CD4-positive, alpha-beta T cell treated with Interleukin-15 for 4 hours (primary cell): ENCODE results near the gene DISP1.

Experiments
- DNase-seq: peaks from one replicate; pipeline ENCODE4 v3.0.0-alpha.2; 2020; ENCODE audit warnings: low spot score

DISP1 gene, protein sequence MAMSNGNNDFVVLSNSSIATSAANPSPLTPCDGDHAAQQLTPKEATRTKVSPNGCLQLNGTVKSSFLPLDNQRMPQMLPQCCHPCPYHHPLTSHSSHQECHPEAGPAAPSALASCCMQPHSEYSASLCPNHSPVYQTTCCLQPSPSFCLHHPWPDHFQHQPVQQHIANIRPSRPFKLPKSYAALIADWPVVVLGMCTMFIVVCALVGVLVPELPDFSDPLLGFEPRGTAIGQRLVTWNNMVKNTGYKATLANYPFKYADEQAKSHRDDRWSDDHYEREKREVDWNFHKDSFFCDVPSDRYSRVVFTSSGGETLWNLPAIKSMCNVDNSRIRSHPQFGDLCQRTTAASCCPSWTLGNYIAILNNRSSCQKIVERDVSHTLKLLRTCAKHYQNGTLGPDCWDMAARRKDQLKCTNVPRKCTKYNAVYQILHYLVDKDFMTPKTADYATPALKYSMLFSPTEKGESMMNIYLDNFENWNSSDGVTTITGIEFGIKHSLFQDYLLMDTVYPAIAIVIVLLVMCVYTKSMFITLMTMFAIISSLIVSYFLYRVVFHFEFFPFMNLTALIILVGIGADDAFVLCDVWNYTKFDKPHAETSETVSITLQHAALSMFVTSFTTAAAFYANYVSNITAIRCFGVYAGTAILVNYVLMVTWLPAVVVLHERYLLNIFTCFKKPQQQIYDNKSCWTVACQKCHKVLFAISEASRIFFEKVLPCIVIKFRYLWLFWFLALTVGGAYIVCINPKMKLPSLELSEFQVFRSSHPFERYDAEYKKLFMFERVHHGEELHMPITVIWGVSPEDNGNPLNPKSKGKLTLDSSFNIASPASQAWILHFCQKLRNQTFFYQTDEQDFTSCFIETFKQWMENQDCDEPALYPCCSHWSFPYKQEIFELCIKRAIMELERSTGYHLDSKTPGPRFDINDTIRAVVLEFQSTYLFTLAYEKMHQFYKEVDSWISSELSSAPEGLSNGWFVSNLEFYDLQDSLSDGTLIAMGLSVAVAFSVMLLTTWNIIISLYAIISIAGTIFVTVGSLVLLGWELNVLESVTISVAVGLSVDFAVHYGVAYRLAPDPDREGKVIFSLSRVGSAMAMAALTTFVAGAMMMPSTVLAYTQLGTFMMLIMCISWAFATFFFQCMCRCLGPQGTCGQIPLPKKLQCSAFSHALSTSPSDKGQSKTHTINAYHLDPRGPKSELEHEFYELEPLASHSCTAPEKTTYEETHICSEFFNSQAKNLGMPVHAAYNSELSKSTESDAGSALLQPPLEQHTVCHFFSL (N-terminal part only)

DNA sequence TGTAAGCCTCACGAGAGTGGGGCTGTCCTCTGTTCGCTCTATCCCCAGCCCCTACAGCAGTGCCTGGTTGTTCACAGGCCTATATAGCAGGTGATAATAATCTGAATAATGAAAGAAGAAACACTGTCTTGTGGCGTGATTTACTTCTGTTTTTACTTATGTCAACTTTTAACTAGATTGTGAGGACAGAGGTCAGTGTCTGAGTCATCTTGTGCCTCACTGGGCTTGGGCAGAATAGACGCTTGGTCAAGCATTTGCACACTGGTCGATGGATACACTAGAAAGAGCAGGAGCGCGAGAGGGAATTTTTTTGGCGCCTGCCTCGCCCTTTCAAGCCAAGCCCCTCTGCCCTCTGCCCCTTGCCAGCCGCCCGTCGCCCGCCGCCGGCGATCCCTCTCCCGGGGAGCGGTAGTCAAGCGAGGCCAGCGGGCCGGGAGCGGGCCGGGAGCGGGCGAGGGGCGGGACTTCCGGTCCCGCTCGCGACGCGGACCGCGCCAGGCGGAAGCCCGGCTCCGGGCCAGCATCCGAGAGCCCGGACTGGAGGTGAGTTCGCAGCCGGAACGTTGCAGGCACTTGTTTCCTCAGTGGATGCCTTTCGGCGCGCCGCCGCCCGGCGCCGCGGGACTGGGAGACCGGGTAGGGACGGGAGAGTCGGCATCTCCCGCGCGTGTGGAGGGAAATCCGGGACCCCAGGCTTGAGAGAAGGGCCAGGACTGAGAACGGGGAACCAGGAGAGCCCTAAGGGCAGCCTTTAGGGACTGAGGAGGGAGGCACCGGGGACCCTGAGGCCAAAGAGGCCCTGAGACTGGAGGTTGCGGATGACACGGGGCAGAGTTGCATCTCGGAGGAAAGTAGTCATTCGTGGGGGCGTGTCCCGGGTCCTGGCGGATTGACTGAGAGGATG lies at the start of gene DISP1:
DISP1 (plus strand) TSS at position 504 of the 904 bp plus-strand sequence. CDS start 127,785 bp downstream, outside the sequence.
- peak; percentile 69 for DNase-seq

DNA sequence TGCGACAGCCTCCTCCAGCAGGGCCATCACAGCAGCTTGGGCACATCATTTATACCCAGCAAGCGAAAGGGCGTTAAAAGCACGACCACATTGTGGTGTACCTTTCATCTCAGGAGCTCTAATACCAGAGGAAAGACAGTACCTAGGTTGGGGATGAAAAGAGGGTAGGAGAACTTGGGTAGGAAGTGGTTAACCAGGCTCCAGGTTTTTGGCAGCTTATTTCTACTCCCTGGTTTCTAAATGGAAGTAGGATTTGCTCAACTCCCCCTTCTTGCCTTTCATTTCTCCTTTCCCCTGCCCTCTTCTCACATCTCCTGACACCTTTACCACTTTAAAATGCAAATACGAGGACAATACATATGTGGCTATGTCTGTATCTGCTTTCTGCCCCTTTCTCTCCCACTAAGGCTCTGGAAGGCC lies 47.7 kb upstream of the DISP1 start:
- no peak for DNase-seq

DNA sequence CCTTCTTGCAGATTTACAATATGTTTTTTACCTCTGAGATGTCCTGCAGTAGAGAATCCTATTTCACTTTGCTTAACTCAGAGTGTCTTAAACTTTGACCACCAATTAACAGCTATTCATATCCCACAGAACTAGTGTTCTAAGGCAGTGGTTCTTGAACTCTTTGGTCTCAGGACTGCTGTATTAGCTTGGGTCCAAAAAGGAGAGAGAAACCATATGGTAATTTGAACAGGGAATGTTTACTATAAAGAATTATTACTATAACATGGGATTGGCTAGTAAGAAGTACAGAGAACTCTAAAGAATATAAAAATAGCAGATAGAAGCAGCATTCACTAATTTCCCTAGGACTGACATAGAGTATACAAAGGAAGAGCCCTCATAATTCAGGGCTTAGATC lies 46.2 kb upstream of the DISP1 start:
- no peak for DNase-seq

DNA sequence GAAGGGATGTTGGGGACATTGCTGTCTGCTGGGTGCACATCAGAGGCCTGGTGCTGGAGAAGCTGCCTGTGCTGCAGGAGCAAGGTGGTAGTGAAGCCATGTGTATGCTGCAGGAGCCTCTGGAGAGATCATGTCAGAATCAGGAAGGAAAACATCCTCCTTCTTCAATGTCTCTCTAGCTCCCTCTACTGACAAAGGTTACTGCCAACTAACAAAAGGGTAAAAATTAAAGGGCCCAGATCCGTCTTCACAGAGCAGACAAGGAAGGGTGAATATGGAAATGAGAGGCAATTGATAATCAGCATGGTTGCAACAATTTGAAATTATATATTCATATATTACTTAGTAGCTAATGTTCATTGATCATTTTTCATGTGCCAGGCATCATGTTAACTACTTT lies 45.7 kb upstream of the DISP1 start:
- no peak for DNase-seq

DNA sequence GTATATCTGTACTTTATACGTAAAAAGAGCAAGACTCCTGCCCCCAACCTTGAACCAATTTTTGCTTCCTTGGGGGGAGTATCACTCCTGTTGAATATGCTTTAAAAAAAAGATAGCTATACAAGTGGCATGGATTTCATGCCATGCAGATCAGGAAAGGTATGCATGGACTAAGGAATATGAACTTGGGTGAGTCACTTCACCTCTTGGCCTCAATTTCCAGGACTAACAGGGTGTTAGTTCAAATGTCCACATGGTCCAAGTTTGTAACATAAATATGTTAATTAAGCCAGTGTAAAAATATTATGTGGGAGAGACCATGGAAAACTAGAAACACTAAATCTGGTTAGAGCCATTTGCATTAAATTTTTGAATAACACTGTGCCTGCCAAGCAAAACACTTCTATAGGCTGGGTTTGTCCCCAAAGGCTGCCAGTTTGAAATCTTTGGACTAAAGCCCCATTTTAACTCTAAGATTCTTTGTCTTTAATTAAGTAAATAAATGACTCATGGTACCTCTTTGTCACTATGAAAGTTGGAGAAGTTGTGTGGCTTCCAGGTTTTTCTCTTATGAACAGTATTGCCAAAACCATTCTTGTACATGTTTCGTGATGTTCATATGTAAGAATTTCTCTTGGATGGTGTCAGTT lies 44.7 kb upstream of the DISP1 start:
- DNase-seq = no peak

DNA sequence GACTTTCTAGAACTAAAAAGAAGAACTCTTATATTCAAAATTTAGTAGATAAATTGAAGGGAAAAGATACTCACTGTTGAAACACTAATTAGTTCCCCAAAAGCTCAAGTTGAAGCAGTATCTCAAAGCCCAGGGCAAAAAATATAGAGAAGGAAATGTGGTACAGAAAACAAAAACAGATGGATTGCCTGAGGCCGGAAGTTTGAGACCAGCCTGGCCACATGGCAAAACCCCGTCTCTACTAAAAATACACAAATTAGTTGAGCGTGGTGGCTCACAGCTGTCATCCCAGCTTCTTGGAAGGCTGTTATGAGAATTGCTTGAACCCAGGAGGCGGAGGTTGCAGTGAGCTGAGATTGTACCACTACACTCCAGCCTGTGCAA lies 41.9 kb upstream of the DISP1 start:
- DNase-seq = peak; percentile 4

DNA sequence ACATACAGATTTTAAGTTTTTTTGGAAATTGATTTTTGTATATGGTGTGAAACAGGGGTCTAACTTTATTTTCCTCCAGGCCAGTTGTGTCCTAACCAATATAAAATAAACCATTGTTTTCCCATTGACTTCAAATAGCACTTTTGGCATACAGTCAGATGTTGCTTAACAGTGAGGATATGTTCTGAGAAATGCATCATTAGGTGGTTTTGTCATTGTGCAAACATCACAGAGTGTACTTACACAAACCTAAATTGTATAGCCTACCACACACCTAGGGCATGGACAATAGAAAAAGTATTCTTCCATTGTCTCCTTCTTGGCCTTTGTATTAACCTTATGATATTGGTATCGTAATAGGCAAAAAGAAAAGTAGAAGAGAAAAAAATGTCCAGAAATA lies 37.4 kb upstream of the DISP1 start:
- DNase-seq = no peak

DNA sequence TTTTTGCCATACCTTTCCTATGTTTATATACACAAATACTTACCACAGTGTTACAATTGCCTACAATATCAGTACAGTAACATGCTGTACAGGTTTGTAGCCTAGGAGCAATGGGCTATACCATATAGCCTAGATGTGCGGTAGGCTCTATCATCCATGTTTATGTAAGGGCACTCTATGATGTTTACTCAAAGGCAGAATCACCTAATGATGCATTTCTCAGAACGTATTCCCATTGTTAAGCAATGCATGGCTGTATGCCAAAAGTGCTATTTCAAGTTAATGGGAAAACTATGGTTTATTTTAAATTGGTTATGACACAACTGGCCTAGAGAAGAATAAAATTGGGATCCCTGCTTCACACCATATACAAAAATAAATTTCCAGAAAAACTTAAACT lies 36.9 kb upstream of the DISP1 start:
- DNase-seq = no peak

DNA sequence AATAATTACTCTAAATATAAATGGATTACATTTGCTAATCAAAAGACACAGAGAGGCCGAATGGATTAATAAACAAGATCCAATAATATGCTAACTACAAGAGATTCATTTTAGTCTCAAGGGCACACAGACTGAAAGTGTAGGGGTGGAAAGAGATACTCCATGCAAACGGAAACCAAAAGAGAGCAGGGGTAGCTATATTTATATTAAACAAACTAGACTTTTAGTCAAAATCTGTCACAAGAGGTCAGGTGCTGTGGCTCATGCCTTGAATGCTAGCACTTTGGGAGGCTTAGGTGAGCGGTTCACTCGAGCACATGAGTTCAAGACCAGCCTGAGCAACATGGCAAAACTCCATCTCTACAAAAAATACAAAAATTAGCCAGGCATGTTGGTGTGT lies 33.6 kb upstream of the DISP1 start:
- DNase-seq = no peak

DNA sequence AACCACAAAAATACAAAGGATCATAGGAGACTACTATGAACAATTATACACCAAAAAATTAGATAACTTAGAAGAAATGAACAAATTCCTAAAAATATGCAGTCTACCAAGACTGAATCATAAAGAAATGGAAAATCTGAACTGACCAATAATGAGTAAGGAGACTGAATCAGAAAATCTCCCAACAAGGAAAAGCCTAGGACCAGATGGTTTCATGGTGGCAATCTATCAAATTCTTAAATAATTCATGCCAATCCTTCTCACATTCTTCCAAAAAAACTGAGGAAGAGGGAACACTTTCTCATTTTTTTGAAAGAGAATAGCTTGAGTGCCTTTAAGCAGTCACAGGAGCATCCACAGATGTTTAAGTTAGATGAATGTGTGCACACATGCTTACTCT lies 31.8 kb upstream of the DISP1 start:
- DNase-seq = no peak

DNA sequence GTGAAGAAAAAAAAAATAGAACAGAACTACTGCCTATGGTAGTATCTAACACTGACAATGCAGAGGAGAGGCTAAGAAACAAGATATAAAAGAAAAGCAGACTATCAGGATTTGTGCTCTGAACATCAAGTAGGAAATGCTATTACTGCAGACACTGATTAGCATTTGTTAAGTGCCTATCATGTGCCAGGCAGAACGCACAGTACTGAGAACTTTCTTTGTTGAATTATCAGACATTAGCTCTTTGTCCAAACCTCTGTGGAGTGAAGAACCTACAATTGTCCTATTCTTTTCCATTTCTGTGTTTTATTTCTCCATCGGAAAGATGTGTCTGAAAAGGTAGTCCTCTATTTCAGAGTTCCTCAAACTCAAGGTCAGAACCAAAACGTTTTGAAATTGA lies 30.5 kb upstream of the DISP1 start:
- DNase-seq = no peak

DNA sequence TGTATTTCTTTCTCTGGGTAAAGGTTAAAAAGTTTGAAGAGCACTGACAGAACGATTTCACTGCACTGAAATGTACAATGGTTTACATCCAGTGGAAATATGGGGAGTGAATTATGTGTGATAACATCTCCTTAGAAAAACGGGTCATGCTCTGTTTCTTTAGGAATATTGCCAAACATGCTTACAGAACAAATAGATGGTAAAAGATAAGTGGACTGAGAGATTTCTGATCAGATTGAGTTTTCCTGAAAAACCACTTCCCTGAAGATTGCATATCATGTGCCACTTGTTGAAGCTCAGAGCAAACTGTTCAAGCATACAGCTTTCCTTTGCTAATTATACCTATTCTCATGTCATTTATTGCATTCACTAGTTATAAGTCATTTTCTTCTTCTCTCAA lies 29.9 kb upstream of the DISP1 start:
- DNase-seq = no peak

DNA sequence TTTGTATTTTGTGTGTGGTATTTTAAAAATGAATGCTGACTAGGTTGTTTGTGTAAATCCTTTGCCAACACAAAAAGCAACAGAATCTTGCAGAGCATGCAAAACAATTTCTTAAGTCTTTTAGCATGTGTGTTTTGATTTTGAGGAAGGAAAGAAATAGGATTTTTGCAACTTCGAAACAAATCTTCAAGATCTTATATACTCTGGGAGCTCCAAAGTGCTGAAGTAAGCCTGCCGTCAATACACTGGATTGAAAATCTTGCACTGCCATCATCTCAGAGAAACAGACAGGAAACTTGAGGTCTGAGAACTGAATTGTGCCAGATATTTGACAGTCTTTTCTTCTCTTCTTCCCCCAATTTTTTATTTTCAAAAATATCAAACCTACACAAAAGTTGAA lies 29.3 kb upstream of the DISP1 start:
- DNase-seq = no peak

DNA sequence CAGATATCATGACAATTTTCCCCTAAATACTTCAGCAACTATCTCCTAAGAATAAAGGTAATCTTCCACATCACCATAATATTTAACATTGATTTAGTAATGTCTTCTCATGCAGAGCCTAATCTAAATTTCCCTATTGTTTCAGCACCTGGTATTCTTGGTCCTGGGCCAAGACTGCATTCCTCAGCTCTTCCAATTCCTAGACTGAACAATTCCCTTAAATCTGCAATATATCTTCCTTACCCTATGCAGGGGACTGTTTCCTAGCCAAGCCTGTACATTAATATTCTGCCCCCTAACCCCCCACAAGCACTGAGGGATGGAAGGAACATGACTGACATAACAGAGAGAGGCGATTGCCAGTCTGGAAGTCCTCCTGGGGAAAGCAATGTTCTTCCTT lies 28.7 kb upstream of the DISP1 start:
- no peak for DNase-seq

DNA sequence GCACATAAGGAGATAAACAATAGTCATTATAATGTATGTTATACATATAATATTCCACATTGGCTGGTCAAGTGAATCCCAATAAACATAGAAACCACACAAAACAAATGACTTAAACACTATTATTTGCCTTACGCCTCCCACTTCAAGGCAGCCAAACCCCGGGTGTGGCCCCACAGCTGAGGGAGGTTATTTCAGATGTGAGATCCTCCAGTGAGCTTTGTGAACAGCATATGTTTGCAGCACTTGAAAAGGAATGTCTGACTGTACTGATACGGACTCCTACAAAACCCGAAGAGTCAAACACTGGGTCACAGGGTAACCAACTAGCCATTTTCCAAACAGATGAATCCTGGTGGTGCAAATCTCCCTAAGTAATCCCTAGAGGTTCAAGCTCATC lies 27.1 kb upstream of the DISP1 start:
- no peak for DNase-seq

DNA sequence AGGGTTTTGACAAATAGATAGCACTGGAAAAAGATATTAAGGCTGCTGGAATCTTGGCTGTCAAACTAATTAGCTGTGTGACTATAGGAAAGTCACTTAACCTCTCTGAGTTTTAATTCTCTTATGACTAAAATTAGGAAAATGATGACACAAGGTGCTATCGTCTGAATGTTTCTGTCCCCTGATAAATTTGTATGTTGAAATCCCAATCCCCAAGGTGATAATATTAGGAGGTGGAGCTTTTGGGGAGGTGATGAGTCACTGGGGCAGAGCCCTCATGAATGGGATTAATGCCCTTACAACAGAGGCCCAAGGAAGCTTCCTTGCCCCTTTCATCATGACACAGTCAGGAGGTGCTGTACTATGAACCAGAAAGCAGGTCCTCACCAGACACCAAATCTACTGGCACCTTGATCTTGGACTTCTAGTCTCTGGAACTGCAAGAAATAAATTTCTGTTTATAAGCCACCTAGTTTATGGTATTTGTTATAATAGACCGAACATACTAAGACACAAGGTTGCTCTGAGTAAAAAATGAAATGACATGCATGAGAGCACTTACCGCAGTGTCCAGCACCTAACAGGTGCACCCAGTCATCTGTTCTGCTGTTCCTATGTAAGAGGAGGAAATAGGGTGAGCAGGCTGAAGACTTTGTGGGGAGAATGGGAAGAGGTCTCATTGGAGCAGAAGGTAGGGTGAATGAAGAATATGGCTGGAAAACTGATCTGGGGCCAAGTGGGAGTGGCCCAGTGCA lies 26.3 kb upstream of the DISP1 start:
- no peak for DNase-seq

DNA sequence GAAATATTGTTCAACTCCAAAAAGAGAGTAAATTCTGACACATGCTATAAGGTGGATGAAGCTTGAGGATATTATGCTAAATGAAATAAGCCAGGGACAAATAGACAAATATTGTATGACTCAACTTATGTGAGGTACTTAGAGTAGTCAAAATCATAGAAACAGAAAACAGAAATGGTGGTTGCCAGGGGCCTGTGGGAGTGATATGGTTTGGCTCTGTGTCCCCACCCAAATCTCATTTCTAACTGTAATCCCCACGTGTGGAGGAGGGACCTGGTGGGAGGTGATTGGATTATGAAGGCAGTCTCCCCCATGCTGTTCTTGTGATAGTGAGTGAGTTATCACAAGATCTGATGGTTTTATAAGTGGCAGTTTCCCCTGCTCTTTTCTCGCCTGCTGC lies 24.7 kb upstream of the DISP1 start:
- DNase-seq = no peak

DNA sequence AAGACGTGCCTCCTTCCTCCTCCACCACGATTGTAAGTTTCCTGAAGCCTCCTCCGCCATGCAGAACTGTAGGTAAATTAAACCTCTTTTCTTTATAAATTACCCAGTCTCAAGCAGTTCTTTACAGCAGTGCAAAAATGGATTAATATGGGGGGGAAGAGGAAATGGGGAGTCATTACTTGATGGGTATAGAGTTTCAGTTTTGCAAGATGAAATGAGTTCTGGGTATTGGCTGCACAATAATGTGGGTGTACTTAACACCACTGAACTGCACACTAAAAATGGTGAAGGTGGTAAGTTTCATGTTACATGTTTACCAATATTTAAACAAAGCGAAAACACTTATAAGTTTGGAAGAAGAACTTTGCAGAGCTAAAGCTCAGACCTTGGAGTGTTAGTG lies 24.3 kb upstream of the DISP1 start:
- no peak for DNase-seq

DNA sequence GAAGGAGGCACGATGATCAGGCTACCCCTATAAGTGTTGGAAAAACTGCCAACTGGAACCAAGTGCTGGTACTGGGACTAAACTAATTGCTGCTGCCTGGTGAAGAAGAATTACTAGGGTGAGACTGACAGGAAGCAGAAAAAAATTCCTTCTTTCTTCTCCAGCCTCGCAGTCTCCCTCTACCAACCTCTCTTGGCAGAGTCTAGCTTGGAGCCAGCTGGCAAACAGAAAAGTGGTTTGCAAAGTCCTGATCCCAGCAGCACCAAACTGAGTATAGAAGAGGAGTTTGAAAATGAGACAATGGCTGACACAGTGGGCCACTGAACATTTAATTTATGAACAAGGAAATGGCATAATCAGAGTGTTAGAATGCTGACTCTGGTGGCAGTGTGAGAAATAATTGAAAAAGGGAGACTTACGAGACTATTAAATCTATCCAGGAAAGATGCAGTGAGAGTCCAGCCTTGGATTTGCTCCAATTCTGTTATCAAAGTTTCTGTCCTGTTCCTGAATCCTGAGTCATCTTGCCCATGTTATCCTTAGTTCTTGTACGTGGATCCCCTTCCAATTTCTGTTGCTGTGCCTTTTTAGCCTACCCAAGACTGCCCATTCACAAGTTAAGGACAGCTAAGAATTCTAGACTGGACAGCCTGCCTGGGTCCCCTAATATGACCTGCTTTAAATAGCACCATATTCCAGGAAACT lies 23.7 kb upstream of the DISP1 start:
- DNase-seq = no peak

DNA sequence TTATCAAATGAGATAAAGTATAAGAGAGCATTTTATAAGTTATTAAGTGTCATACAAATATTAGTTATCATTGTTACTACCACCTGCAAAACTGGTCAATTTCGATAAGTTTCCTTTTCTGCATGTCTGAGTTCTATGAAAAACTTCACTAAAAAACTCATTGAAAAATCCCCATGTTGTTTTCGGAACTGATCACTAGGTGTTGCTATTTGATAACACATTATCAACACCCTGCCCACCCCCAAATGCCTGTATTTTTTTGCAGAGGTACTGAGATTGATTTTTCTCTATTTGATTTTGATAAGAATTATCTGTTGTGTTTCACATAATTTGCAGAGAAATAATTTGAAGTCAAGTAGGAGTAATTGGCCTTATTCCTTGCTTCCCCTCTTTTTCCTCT lies 22.1 kb upstream of the DISP1 start:
- no peak for DNase-seq
